HG02798 (cell line): ENCODE results near the gene ADAP1.
"Not testable (repeated sequence)": the region's sequence is repeated elsewhere in the genome, so short reads cannot be mapped to it uniquely, and the experiment has no call there.

Source experiments
- ATAC-seq: cut with Tn5 transposase; IDR thresholded peaks from one replicate; pipeline ENCODE4 v1.9.1; 2021; ENCODE audit warnings: mild to moderate bottlenecking; ENCODE audit not compliant: unreplicated experiment, poor library complexity

ADAP1 gene

GRCh38 chr7:954330-955238 lies at the start of gene ADAP1:
Gene ADAP1 (minus strand): TSS chr7:954680. CDS start chr7:954477, 203 bp downstream.
- ATAC-seq: peak; percentile 45

- not testable (repeated sequence) for ATAC-seq
Observed at GRCh38 chr7:1002445-1002844, 48.0 kb upstream of the ADAP1 start.

GRCh38 chr7:1002026-1002425 lies 47.5 kb upstream of the ADAP1 start:
- not testable (repeated sequence) for ATAC-seq

GRCh38 chr7:1001069-1001770 lies 46.7 kb upstream of the ADAP1 start:
- not testable (repeated sequence) for ATAC-seq

GRCh38 chr7:999941-1000935 lies 45.8 kb upstream of the ADAP1 start:
- ATAC-seq: no peak

GRCh38 chr7:999149-999879 lies 44.8 kb upstream of the ADAP1 start:
- no peak for ATAC-seq

GRCh38 chr7:997404-998395 lies 43.2 kb upstream of the ADAP1 start:
- no peak for ATAC-seq

GRCh38 chr7:996079-996872 lies 41.8 kb upstream of the ADAP1 start:
- no peak for ATAC-seq

- no peak for ATAC-seq
Observed at GRCh38 chr7:995571-995970, 41.1 kb upstream of the ADAP1 start.

GRCh38 chr7:994592-995308 lies 40.3 kb upstream of the ADAP1 start:
- no peak for ATAC-seq

GRCh38 chr7:992709-993607 lies 38.5 kb upstream of the ADAP1 start:
- ATAC-seq: peak; percentile 90

- no peak for ATAC-seq
Observed at GRCh38 chr7:991729-992656, 37.5 kb upstream of the ADAP1 start.

- no peak for ATAC-seq
Observed at GRCh38 chr7:990933-991728, 36.7 kb upstream of the ADAP1 start.

- ATAC-seq: no peak
Observed at GRCh38 chr7:990352-990932, 36.0 kb upstream of the ADAP1 start.
